Endodermal cell (in vitro differentiated cells): ENCODE data around the gene CDH8. TPM values are rescaled to one million over a fixed set of nuclear protein-coding genes. Genes with fewer than 3 reads are reported as not detected.

Experiments
- DNase-seq: peaks from one replicate; pipeline ENCODE4 v3.0.0-alpha.2; 2017
- H3K27ac ChIP-seq: 2 replicates; pipeline ENCODE4 v1.5.1; 2013; ENCODE audit warnings: mild to moderate bottlenecking, low read depth, low read length, moderate library complexity
- H3K27me3 ChIP-seq: 2 replicates; pipeline ENCODE4 v1.6.1; 2013; ENCODE audit warnings: mild to moderate bottlenecking, low read length, moderate library complexity; ENCODE audit not compliant: insufficient read depth, control insufficient read depth, poor library complexity, severe bottlenecking
- H3K36me3 ChIP-seq: 2 replicates; pipeline ENCODE4 v1.7.0; 2013; ENCODE audit warnings: mild to moderate bottlenecking, low read length, moderate library complexity; ENCODE audit not compliant: control insufficient read depth, insufficient read depth
- H3K4me1 ChIP-seq: one replicate; pipeline ENCODE4 v1.7.0; 2013; ENCODE audit warnings: low read length; ENCODE audit not compliant: control insufficient read depth, insufficient read depth
- H3K4me3 ChIP-seq: 2 replicates; pipeline ENCODE4 v1.5.1; 2013; ENCODE audit warnings: mild to moderate bottlenecking, low read length, moderate library complexity
- H3K9ac ChIP-seq: 2 replicates; pipeline ENCODE4 v1.6.1; 2013; ENCODE audit warnings: mild to moderate bottlenecking, low read length, moderate library complexity; ENCODE audit not compliant: poor library complexity, severe bottlenecking; ENCODE audit errors: extremely low read depth
- H3K9me3 ChIP-seq: 2 replicates; pipeline ENCODE4 v1.6.1; 2013; ENCODE audit warnings: mild to moderate bottlenecking, low read length, moderate library complexity; ENCODE audit not compliant: control insufficient read depth
- H3K27ac Mint-ChIP-seq: 2 replicates; pipeline ENCODE4 v1.8.0; 2020; ENCODE audit warnings: mixed read lengths
- H3K27me3 Mint-ChIP-seq: 2 replicates; pipeline ENCODE4 v1.8.0; 2021; ENCODE audit warnings: mild to moderate bottlenecking, mixed read lengths; ENCODE audit not compliant: insufficient read depth
- H3K36me3 Mint-ChIP-seq: 2 replicates; pipeline ENCODE4 v1.8.0; 2020; ENCODE audit warnings: low read depth, mixed read lengths
- H3K4me1 Mint-ChIP-seq: 2 replicates; pipeline ENCODE4 v1.8.0; 2020; ENCODE audit warnings: mixed read lengths
- H3K4me3 Mint-ChIP-seq: 2 replicates; pipeline ENCODE4 v1.8.0; 2020; ENCODE audit warnings: mild to moderate bottlenecking, moderate library complexity, mixed read lengths
- H3K9me3 Mint-ChIP-seq: 2 replicates; pipeline ENCODE4 v1.8.0; 2020; ENCODE audit warnings: mild to moderate bottlenecking, mixed read lengths
- WGBS, 2 experiments: methylation state at CpG; one replicate each; pipeline versions ENCODE4 v1.1.5 to v1.1.7; 2013; ENCODE audit warnings: missing lambda C conversion rate in 2 of 2, mixed read lengths in 1 of 2; ENCODE audit not compliant: insufficient coverage in 1 of 2, insufficient read length in 1 of 2; 5-methylcytosine and 5-hydroxymethylcytosine counted together
- total RNA-seq, 2 donors: library from RNA; stranded (reverse); fragmentation: NEBNext Ultra II Directional in 1 of 2; extraction: Animal tissue kit (Norgen Biotek cat#: 25700) in 1 of 2; gene quantifications; 2 replicates in 1 of 2; 3 replicates in 1 of 2; pipeline ENCODE4 v1.2.1, GENCODE V29; 2021
- TF ChIP-seq, protein P1 (sequence below): fragments of 200-600 bp; sonication (generic); conservative IDR thresholded peaks from 2 replicates; pipeline ENCODE4 v1.5.0; 2021; ENCODE audit warnings: antibody characterized with exemption, mild to moderate bottlenecking

CDH8 gene
- total RNA-seq, 2 donors from 2014 or later, result 13.9 to 27.2 TPM

- H3K27me3 ChIP-seq, result no peaks in the 10 kb centered on the region
- TF ChIP-seq, protein P1, sequence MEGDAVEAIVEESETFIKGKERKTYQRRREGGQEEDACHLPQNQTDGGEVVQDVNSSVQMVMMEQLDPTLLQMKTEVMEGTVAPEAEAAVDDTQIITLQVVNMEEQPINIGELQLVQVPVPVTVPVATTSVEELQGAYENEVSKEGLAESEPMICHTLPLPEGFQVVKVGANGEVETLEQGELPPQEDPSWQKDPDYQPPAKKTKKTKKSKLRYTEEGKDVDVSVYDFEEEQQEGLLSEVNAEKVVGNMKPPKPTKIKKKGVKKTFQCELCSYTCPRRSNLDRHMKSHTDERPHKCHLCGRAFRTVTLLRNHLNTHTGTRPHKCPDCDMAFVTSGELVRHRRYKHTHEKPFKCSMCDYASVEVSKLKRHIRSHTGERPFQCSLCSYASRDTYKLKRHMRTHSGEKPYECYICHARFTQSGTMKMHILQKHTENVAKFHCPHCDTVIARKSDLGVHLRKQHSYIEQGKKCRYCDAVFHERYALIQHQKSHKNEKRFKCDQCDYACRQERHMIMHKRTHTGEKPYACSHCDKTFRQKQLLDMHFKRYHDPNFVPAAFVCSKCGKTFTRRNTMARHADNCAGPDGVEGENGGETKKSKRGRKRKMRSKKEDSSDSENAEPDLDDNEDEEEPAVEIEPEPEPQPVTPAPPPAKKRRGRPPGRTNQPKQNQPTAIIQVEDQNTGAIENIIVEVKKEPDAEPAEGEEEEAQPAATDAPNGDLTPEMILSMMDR, result no peak
- H3K4me1 Mint-ChIP-seq, result peaks cover 19% of the 10 kb centered on the region
- no peaks in the 10 kb centered on the region for H3K9me3 ChIP-seq
- H3K27me3 Mint-ChIP-seq, result no peaks in the 10 kb centered on the region
- H3K9me3 Mint-ChIP-seq, result no peaks in the 10 kb centered on the region
- H3K9ac ChIP-seq, result no peak overlapping the region
- H3K4me3 Mint-ChIP-seq, result no peak overlapping the region
- no peak overlapping the region for H3K27ac ChIP-seq
- H3K36me3 Mint-ChIP-seq, result no peaks in the 10 kb centered on the region
- H3K4me1 ChIP-seq, result peaks cover 4% of the 10 kb centered on the region
- no peak for DNase-seq
- no peaks in the 10 kb centered on the region for H3K36me3 ChIP-seq
- no peak overlapping the region for H3K27ac Mint-ChIP-seq
- H3K4me3 ChIP-seq, result no peak overlapping the region
These were observed 310.1 kb downstream of the CDH8 start for GRCh38 chr16:61726125-61726524.

- no peaks in the 10 kb centered on the region for H3K27me3 ChIP-seq
- H3K4me1 Mint-ChIP-seq, result peaks cover 16% of the 10 kb centered on the region
- H3K9ac ChIP-seq, result no peak overlapping the region
- H3K4me3 Mint-ChIP-seq, result no peak overlapping the region
- H3K9me3 Mint-ChIP-seq, result no peaks in the 10 kb centered on the region
- 95 to 100% methylated on average over 1 to 3 of the region's 3 CpGs for WGBS, 2 experiments
- no peaks in the 10 kb centered on the region for H3K36me3 Mint-ChIP-seq
- DNase-seq, result no peak
- H3K36me3 ChIP-seq, result no peaks in the 10 kb centered on the region
- no peak overlapping the region for H3K27ac ChIP-seq
- TF ChIP-seq, protein P1, result no peak
- H3K27ac Mint-ChIP-seq, result no peak overlapping the region
- no peak overlapping the region for H3K4me3 ChIP-seq
- H3K4me1 ChIP-seq, result peaks cover 4% of the 10 kb centered on the region
- no peaks in the 10 kb centered on the region for H3K9me3 ChIP-seq
- H3K27me3 Mint-ChIP-seq, result no peaks in the 10 kb centered on the region
These were observed 314.7 kb downstream of the CDH8 start for GRCh38 chr16:61721544-61721943.

GRCh38 chr16:61715393-61715792 is 320.8 kb downstream of the CDH8 start:
- H3K4me1 Mint-ChIP-seq, result peaks cover 36% of the 10 kb centered on the region
- H3K36me3 ChIP-seq, result no peaks in the 10 kb centered on the region
- DNase-seq, result no peak
- no peaks in the 10 kb centered on the region for H3K36me3 Mint-ChIP-seq
- no peaks in the 10 kb centered on the region for H3K4me1 ChIP-seq
- no peaks in the 10 kb centered on the region for H3K9me3 Mint-ChIP-seq
- no peak overlapping the region for H3K9ac ChIP-seq
- no peaks in the 10 kb centered on the region for H3K9me3 ChIP-seq
- H3K27ac Mint-ChIP-seq, result no peak overlapping the region
- no peak overlapping the region for H3K4me3 ChIP-seq
- peaks cover 9% of the 10 kb centered on the region for H3K27me3 ChIP-seq
- H3K27ac ChIP-seq, result no peak overlapping the region
- H3K4me3 Mint-ChIP-seq, result no peak overlapping the region
- TF ChIP-seq, protein P1, result no peak
- no peaks in the 10 kb centered on the region for H3K27me3 Mint-ChIP-seq
